Measurements from ENCODE around the gene NAT14. TPM values are rescaled to one million over a fixed set of nuclear protein-coding genes. Genes with fewer than 3 reads are reported as not detected.

NAT14 gene
- total RNA-seq, 1 donor from 2014 or later = 5.2 TPM

GRCh38 chr19:55453511-55454260 lies 31.3 kb upstream of the NAT14 start:
- no peak for DNase-seq (ENCODE audit: low read depth in 2 of 2)

GRCh38 chr19:55454787-55455243 lies 30.2 kb upstream of the NAT14 start:
- DNase-seq (ENCODE audit: low read depth in 2 of 2) = peak; percentile 59 to 60

- no peak for DNase-seq (ENCODE audit: low read depth in 2 of 2)
These were observed 29.3 kb upstream of the NAT14 start for GRCh38 chr19:55455576-55456235.

- DNase-seq (ENCODE audit: low read depth in 2 of 2) = no peak
These were observed 28.6 kb upstream of the NAT14 start for GRCh38 chr19:55456347-55456746.

- no peak for DNase-seq (ENCODE audit: low read depth in 2 of 2)
These were observed 27.1 kb upstream of the NAT14 start for GRCh38 chr19:55457683-55458457.

- no peak for DNase-seq (ENCODE audit: low read depth in 2 of 2)
These were observed 25.4 kb upstream of the NAT14 start for GRCh38 chr19:55459551-55459949.

- peak; percentile 22 to 56 for DNase-seq (ENCODE audit: low read depth in 2 of 2)
These were observed 24.9 kb upstream of the NAT14 start for GRCh38 chr19:55459950-55460657.

GRCh38 chr19:55460670-55461258 lies 24.2 kb upstream of the NAT14 start:
- DNase-seq (ENCODE audit: low read depth in 2 of 2) = peak; percentile 48 to 62

GRCh38 chr19:55461259-55461973 lies 23.6 kb upstream of the NAT14 start, which contains the start of gene ISOC2:
Gene ISOC2, minus strand, starts transcription at chr19:55461642. Its CDS starts 5,156 bp downstream, at chr19:55456486.
- DNase-seq (ENCODE audit: low read depth in 2 of 2) = peak; percentile 100

- peak; percentile 54 to 85 for DNase-seq (ENCODE audit: low read depth in 2 of 2)
These were observed 22.9 kb upstream of the NAT14 start for GRCh38 chr19:55461974-55462626.

- no peak for DNase-seq (ENCODE audit: low read depth in 2 of 2)
These were observed 22.3 kb upstream of the NAT14 start for GRCh38 chr19:55462722-55463121.

GRCh38 chr19:55463583-55464031 lies 21.4 kb upstream of the NAT14 start:
- no peak for DNase-seq (ENCODE audit: low read depth in 2 of 2)

- no peak for DNase-seq (ENCODE audit: low read depth in 2 of 2)
These were observed 20.8 kb upstream of the NAT14 start for GRCh38 chr19:55464039-55464661.

GRCh38 chr19:55464662-55465054 lies 20.3 kb upstream of the NAT14 start, which contains the start of gene C19orf85:
Gene C19orf85, minus strand, starts transcription at chr19:55464751. Its CDS starts 197 bp downstream, at chr19:55464554.
- DNase-seq (ENCODE audit: low read depth in 2 of 2) = no peak

GRCh38 chr19:55465460-55466240 lies 19.3 kb upstream of the NAT14 start:
- DNase-seq (ENCODE audit: low read depth in 2 of 2) = no peak

- no peak for DNase-seq (ENCODE audit: low read depth in 2 of 2)
These were observed 18.8 kb upstream of the NAT14 start for GRCh38 chr19:55466241-55466614.

- DNase-seq (ENCODE audit: low read depth in 2 of 2) = peak; percentile 45 to 86
These were observed 17.5 kb upstream of the NAT14 start for GRCh38 chr19:55467236-55468053.

- DNase-seq (ENCODE audit: low read depth in 2 of 2) = no peak
These were observed 17.0 kb upstream of the NAT14 start for GRCh38 chr19:55468054-55468393.

All from lung microvascular endothelial cell (primary cell).